ENCODE measurements around the gene KCNJ10. TPM values are rescaled to one million over a fixed set of nuclear protein-coding genes. Genes with fewer than 3 reads are reported as not detected.

KCNJ10 gene
- total RNA-seq, result not detected in 2 replicates

DNA sequence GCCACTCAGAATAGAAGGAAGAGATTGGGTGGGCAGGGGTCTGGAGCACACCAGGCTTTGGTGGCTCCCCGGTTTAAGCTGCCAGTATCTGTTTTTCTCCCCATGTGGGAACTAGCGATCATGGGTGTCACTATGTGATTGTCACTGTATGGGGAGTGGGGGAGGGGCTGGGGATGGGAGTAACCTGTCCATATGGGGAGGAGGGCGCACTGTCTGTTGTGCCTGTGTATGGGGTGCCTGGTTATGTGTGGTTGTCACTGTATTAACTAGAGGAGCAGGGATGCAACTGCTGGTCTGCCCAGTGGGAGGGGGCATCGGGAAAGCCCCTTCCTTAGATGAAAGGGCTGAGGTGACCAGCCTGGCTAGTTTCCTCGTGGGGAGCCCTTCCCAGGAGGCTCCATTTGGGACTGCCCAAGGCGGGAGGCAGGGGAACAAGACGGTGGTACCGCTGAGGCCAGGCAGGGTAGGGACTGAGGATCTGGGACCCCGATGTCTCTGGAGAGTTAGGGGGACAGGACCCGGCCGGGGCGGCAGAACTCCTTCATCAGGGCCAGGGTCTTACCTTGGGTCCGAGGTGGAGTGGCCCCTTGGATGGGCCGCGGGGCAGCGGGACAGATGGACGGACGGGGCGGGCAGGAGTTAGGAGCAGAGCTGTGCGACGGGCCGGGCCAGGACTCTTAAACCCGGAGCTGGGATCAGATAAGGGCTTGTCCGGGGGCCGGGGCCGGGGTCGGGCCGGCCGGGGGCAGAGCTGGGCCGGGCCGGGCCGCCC, at the start of gene KCNJ10:
Gene KCNJ10 (minus strand): TSS at position 701 of the 772 bp plus-strand sequence. CDS start 27,628 bp downstream, outside the sequence.

DNA sequence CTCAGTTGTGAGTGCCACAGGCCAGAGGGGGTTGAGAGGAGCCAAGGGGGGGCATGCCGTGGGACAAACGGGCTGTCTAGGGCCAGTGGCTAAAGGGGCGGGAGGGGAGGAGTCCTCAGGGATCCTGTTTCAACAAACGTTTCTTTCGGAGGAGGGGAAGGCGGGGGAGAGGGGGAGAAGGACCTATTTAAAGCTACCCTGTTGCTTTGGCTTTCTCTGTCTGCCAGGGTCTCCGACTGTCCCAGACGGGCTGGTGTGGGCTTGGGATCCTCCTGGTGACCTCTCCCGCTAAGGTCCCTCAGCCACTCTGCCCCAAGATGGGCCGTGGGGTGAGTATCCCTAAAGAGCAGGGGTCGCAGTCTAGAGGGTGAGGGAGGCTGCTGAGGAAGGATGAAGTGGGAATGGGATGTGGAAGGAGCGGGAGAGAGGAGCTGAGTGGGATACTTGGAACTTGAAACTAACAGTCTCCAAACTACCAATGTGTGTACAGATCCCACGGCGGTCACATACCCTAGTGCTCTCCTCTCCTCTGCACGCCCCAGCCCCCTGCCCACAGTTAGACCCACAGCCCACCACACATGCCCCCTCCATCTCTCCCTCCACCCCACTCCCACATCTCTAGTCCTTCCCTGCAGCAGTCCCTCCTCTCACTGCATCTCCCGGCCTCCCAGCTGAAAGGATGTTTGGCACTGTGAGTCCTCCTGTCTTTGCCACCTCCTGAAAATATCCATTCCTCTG, 45.8 kb upstream of the KCNJ10 start, which contains the start of gene ATP1A2:
Gene ATP1A2 (plus strand): TSS at position 215 of the 738 bp plus-strand sequence. CDS start 103 bp downstream, at position 318.

DNA sequence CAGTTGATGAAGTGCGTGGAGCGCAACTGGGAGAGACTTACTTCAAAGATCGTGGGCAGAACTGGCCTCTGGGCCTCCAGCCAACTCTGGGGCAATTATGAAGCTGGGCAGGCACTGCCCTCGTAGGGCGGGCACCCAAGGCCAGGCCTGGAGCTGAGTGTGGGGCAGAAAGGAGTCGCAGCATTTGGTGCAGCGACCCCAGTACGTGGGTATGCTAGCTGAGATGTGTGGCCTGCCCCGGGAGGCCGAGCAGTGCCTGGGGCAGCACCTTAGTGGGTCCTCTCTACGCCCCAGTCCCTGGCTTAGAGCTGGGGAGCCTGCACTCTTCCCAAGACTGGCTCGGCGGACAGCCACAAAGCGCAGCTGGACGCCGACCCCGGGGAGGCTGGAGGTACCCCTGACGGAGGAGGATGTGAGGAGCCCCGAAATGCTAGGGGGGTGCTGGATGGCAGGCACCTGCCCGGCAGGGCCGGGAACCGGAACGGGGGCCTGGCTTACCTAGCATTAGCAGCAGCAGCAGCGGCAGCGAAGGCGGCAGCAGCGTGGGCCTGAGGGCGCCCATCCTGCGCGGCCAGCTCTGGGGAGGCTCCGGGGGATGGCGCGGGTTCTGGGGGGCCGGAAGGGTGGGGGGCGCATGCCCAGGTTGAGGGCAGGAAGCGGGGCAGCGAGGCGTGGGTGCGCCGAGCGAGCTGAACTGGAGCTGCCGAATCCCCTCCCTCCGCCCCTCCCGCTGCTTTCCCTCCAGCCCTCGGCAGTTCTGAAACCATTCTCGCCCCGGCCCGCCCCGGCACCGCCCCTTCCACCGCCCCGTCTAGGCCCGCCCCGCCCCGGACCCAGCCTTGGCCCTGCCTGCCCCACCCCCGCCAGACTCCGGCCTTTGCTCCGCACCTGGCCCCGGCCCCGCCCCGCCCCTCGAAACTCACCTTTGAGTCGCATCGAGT, 28.2 kb upstream of the KCNJ10 start, which contains the start of gene IGSF8:
Gene IGSF8 (minus strand): TSS at position 709 of the 941 bp plus-strand sequence. CDS start 147 bp downstream, at position 562.

DNA sequence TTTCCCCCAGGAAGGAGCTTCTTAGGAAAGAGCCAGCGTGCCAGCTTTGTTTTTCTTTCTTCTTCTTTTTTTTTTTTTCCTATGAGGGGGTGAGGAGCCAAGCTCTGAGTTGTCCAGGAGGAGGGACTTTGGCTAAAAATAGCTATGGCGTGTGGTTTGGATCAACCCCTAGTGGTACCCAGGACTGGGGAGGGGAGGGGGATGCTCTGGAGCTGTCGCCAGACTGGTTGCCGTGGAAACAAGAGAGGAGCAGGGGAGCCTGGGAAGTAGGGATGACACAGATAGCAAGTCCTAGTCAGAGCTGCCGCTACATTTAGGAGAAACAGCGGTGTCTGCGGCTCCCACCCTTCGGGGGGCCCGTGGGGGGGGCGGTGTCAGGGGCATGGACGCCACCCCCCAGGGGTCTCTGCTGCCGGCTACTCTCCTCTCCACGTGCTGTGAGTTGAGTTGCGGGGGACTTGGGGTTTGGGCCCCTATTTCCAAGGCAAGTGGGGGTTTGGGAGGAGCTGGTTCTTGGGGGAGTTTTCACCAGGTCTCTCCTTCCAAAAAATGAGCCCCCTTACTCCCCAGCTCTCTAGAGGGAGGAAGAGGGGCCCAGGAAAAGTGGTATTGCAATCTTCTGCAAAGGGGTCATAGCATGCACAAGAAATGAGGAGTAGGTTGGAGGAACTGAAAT, 11.4 kb upstream of the KCNJ10 start, which contains the start of gene KCNJ9:
Gene KCNJ9 (plus strand): TSS at position 278 of the 676 bp plus-strand sequence. CDS start 2,493 bp downstream, outside the sequence.

DNA sequence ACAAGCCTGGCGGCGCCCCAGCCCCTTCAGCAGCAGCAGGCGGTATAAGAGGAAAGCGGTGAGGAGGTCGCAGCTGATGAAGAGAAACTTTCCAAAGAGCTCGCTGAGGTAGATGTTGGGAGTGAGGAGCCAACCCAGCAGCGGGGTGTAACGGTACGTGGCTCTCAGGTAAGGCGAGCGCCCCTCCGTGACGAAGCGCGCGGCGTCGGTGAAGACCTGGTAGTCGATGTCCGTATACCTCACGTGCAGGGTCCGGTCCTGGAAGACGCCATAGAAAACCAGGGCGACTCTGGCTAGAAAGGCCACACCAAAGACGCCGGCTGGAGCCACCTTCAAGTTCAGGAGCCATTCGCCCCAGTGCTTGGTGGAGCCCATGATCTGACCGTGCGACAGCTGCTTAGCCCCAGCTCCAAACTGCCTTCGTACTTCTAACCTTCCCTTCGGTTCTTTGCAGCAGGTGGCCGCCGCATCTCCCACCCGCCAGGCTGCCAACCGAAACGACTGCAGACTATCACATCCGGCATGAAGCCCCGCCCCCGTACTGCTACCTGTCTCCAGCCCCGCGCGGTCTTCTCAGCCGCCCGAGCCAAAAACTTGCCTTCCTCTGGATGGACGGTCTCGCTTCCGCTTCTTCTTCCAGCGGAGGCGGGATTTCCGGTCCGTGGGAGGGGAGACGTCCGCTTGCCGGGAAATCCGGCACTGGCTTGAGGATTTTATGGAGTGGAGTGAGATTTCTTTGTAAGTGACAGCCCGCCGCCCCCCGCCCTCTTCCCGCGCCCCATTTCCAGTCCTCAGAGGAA, 38.4 kb downstream of the KCNJ10 start, which contains the start of gene PIGM:
Gene PIGM (minus strand): TSS at position 626 of the 800 bp plus-strand sequence. CDS start 251 bp downstream, at position 375.

DNA sequence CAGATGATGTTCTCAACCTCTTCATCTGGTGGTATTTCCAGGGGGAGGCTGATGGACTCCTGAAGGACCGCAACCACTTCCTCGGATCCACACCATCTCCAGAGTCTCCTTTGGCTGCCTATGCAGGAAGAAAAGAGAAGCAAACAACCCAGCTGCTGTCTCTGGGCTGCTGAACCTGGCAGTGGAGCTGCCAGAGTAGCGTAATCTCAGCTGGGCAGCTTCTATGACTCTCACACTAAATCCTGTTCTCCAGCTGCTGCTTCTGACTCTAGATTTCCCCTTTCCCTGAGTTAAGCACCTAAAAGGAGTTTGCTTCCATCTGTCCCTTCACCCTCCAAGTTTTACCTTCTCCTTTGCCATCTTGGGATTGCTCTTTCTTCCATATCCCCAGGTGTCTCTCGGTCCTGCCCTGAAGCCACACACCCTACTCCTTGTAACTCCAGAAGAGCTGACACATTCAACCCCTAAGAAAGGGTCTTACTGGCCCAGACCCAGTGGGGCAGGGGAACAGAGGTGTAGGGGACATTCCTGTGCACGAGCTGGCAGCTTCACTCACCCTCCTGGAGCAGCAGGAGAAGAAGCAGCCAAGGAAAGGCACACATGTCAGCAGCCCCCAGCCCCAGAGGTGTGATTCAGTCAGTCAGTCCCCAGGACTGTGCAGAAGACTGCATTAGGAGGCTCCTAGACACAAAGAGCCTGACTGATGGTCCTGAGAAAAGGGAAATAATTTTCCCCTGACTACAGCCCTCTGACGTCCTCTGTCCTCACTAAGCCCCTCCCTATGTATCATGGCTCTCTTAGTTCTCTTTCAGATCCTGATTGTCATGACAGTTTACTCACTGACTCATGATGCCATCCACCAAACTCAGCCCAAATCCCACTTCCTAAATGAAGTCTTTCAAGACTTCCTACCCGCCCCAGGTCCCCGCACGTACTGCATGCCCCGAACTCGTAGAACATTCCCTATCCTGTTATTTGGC, 116.1 kb downstream of the KCNJ10 start, which contains the start of gene SLAMF9:
Gene SLAMF9 (minus strand): TSS at position 702 of the 980 bp plus-strand sequence. CDS start 100 bp downstream, at position 602.

Other genes with a start within 250 kb of the KCNJ10 start
- not detected in 2 replicates for gene SLAMF8, start 243.3 kb downstream of the KCNJ10 start, total RNA-seq
- not detected in 2 replicates for gene VSIG8, start 207.5 kb downstream of the KCNJ10 start, total RNA-seq
- gene CFAP45, start 170.0 kb downstream of the KCNJ10 start, total RNA-seq, result 0.65 and 1.5 TPM in 2 replicates
- gene TAGLN2, start 144.7 kb downstream of the KCNJ10 start, total RNA-seq, result 403 and 470 TPM in 2 replicates
- gene IGSF9, start 124.5 kb downstream of the KCNJ10 start, total RNA-seq, result not detected in 2 replicates
- not detected in 2 replicates for gene SLAMF9, start 115.9 kb downstream of the KCNJ10 start, total RNA-seq
- gene PIGM, start 38.2 kb downstream of the KCNJ10 start, total RNA-seq, result 4.6 and 5.6 TPM in 2 replicates
- gene KCNJ9, start 11.4 kb upstream of the KCNJ10 start, total RNA-seq, result not detected in 2 replicates
- 7.6 and 7.8 TPM in 2 replicates for gene IGSF8, start 28.5 kb upstream of the KCNJ10 start, total RNA-seq
- gene ATP1A2, start 45.6 kb upstream of the KCNJ10 start, total RNA-seq, result not detected in 2 replicates
- not detected in 2 replicates for gene ATP1A4, start 81.4 kb upstream of the KCNJ10 start, total RNA-seq
- not detected in 2 replicates for gene CASQ1, start 120.4 kb upstream of the KCNJ10 start, total RNA-seq
- gene PEA15, start 135.2 kb upstream of the KCNJ10 start, total RNA-seq, result 198 and 211 TPM in 2 replicates
- gene DCAF8, start 192.4 kb upstream of the KCNJ10 start, total RNA-seq, result 93.4 and 105 TPM in 2 replicates
- 36.9 and 37.9 TPM in 2 replicates for gene PEX19, start 215.0 kb upstream of the KCNJ10 start, total RNA-seq

Measured in vein endothelial cell (primary cell).